OCI-LY1 (cell line): ENCODE results near the gene ERMARD.

Experiments used
- H2AFZ ChIP-seq: fragments of 200-600 bp; sonication (generic), shearing (Covaris generic); 2 replicates; pipeline ENCODE4 v1.6.0; 2014; ENCODE audit warnings: antibody characterized with exemption, mild to moderate bottlenecking, low read length
- H3F3A ChIP-seq: fragments of 200-600 bp; sonication (generic), shearing (Covaris generic); 2 replicates; pipeline ENCODE4 v1.6.0; 2014; ENCODE audit warnings: mild to moderate bottlenecking, antibody characterized with exemption, low read length, moderate library complexity; ENCODE audit not compliant: insufficient read depth
- H3K27ac ChIP-seq: fragments of 200-600 bp; sonication (generic); 2 replicates; pipeline ENCODE4 v1.5.1; 2014; ENCODE audit warnings: low read length, mixed run types, mild to moderate bottlenecking, low read depth; ENCODE audit not compliant: poor library complexity, severe bottlenecking
- H3K27me3 ChIP-seq: fragments of 200-600 bp; sonication (generic); 2 replicates; pipeline ENCODE4 v1.6.0; 2014; ENCODE audit warnings: antibody characterized with exemption, mild to moderate bottlenecking, low read length, moderate library complexity; ENCODE audit not compliant: insufficient read depth
- H3K36me3 ChIP-seq: fragments of 200-600 bp; sonication (generic); 2 replicates; pipeline ENCODE4 v1.6.1; 2014; ENCODE audit warnings: mild to moderate bottlenecking, antibody characterized with exemption, low read length, moderate library complexity, mixed read lengths; ENCODE audit not compliant: insufficient read depth
- H3K4me1 ChIP-seq: fragments of 200-600 bp; sonication (generic); 2 replicates; pipeline ENCODE4 v1.5.1; 2014; ENCODE audit warnings: mild to moderate bottlenecking, low read length, moderate library complexity; ENCODE audit not compliant: insufficient read depth, severe bottlenecking
- H3K4me2 ChIP-seq: fragments of 200-600 bp; sonication (generic), shearing (Covaris generic); 2 replicates; pipeline ENCODE4 v1.6.1; 2014; ENCODE audit warnings: low read length
- H3K4me3 ChIP-seq: fragments of 200-600 bp; sonication (generic); 2 replicates; pipeline ENCODE4 v1.5.1; 2014; ENCODE audit warnings: low read length, low read depth, mild to moderate bottlenecking, mixed read lengths; ENCODE audit not compliant: poor library complexity, severe bottlenecking
- H3K79me2 ChIP-seq: fragments of 200-600 bp; shearing (Covaris generic); 2 replicates; pipeline ENCODE4 v1.6.1; 2016; ENCODE audit warnings: mixed run types, low read length, mixed read lengths; ENCODE audit not compliant: insufficient read depth
- H3K9ac ChIP-seq: fragments of 200-600 bp; sonication (generic), shearing (Covaris generic); 2 replicates; pipeline ENCODE4 v1.6.1; 2014; ENCODE audit warnings: mild to moderate bottlenecking, low read length, mixed read lengths
- H3K9me2 ChIP-seq: fragments of 200-600 bp; sonication (generic), shearing (Covaris generic); 2 replicates; pipeline ENCODE4 v1.6.1; 2014; ENCODE audit warnings: low read depth, mild to moderate bottlenecking, low read length, mixed read lengths
- H3K9me3 ChIP-seq: fragments of 200-600 bp; shearing (Covaris generic); 2 replicates; pipeline ENCODE4 v1.6.1; 2014; ENCODE audit warnings: low read length, mixed read lengths
- H4K20me1 ChIP-seq: fragments of 200-600 bp; sonication (generic), shearing (Covaris generic); 2 replicates; pipeline ENCODE4 v1.6.0; 2016; ENCODE audit warnings: mild to moderate bottlenecking, low read length; ENCODE audit not compliant: insufficient read depth
- CTCF ChIP-seq: fragments of 200-600 bp; sonication (generic), shearing (Covaris generic); IDR thresholded peaks from 2 replicates; pipeline ENCODE4 v1.5.1; 2017; ENCODE audit warnings: mild to moderate bottlenecking, antibody characterized with exemption, low read length, moderate library complexity, mixed read lengths
- EZH2 ChIP-seq: fragments of 200-600 bp; sonication (generic), shearing (Covaris generic); IDR thresholded peaks from 2 replicates; pipeline ENCODE4 v1.8.0; 2017; ENCODE audit warnings: borderline replicate concordance, mixed run types, mild to moderate bottlenecking, antibody characterized with exemption, low read length, moderate library complexity, mixed read lengths

ERMARD gene

GRCh38 chr6:169714178-169714577 lies 37.2 kb upstream of the ERMARD start:
- no peak overlapping the region for H3K4me3 ChIP-seq
- H3F3A ChIP-seq, result 0 out of 2 replicates have a peak, but pooled peaks cover 3% of the 10 kb centered on the region
- H3K9me3 ChIP-seq, result no peaks in the 10 kb centered on the region
- H3K9me2 ChIP-seq, result no peaks in the 10 kb centered on the region
- no peak overlapping the region for H3K27ac ChIP-seq
- peaks cover 81% of the 10 kb centered on the region for H3K36me3 ChIP-seq
- H4K20me1 ChIP-seq, result no peaks in the 10 kb centered on the region
- H3K4me2 ChIP-seq, result no peak overlapping the region
- peaks cover 10% of the 10 kb centered on the region for H3K4me1 ChIP-seq
- no peak for TF ChIP-seq EZH2
- no peak for TF ChIP-seq CTCF
- no peak overlapping the region for H2AFZ ChIP-seq
- no peak overlapping the region for H3K9ac ChIP-seq
- H3K79me2 ChIP-seq, result peaks cover 5% of the 10 kb centered on the region
- H3K27me3 ChIP-seq, result no peaks in the 10 kb centered on the region

GRCh38 chr6:169714595-169714994 lies 36.8 kb upstream of the ERMARD start:
- Histone ChIP-seq H3K4me2 (no peak overlapping the region), H3K9me3 (no peaks in the 10 kb centered on the region), H3K9me2 (no peaks in the 10 kb centered on the region), H3F3A (0 out of 2 replicates have a peak, but pooled peaks cover 3% of the 10 kb centered on the region), H2AFZ (no peak overlapping the region), H3K27me3 (no peaks in the 10 kb centered on the region), H3K4me3 (no peak overlapping the region), H4K20me1 (no peaks in the 10 kb centered on the region), H3K27ac (no peak overlapping the region), H3K9ac (no peak overlapping the region), H3K4me1 (peaks cover 6% of the 10 kb centered on the region), H3K79me2 (peaks cover 9% of the 10 kb centered on the region), H3K36me3 (peaks cover 79% of the 10 kb centered on the region)
- TF ChIP-seq EZH2, result no peak
- TF ChIP-seq CTCF, result no peak

DNA sequence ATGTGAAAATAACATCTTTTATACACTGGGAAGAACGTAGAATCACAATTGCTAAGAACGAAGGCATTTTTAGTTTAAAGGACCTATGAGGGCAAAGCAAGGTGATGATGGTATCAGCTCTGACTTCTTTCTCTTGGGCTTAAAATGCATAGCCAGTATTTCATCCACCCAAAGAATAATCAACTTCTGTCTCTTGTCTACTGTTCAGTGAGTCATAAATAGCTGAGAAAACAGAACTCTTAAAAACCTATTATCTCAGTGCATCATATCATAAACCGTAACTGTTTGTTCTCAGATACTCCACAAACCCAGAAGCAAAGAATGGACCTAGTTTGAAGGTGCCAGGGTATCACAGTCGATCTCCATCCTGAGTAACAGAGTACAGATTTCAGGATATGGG lies 32.3 kb upstream of the ERMARD start:
- H3K36me3 ChIP-seq, result peaks cover 53% of the 10 kb centered on the region
- H3K9me2 ChIP-seq, result no peaks in the 10 kb centered on the region
- H3K4me1 ChIP-seq, result peaks cover 18% of the 10 kb centered on the region
- TF ChIP-seq EZH2 (no peak), CTCF (no peak)
- no peaks in the 10 kb centered on the region for H3K27me3 ChIP-seq
- no peak overlapping the region for H3K9ac ChIP-seq
- H2AFZ ChIP-seq, result no peak overlapping the region
- no peaks in the 10 kb centered on the region for H3K9me3 ChIP-seq
- H3K4me2 ChIP-seq, result no peak overlapping the region
- H3F3A ChIP-seq, result no peaks in the 10 kb centered on the region
- no peak overlapping the region for H3K27ac ChIP-seq
- H3K4me3 ChIP-seq, result no peak overlapping the region
- peaks cover 44% of the 10 kb centered on the region for H3K79me2 ChIP-seq
- H4K20me1 ChIP-seq, result no peaks in the 10 kb centered on the region
